ENCODE results near the gene MARCHF6. TPM values are rescaled to one million over a fixed set of nuclear protein-coding genes. Genes with fewer than 3 reads are reported as not detected.

Gene MARCHF6
- total RNA-seq, 1 donor from 2014 or later = 190 TPM

- Mint-ChIP-seq H3K27ac (ENCODE audit: unreplicated experiment) (peak overlapping the region; percentile 99), H3K4me3 (ENCODE audit: unreplicated experiment) (peak overlapping the region; percentile 100), H3K27me3 (ENCODE audit: unreplicated experiment) (no peaks in the 10 kb centered on the region), H3K36me3 (ENCODE audit: unreplicated experiment) (no peaks in the 10 kb centered on the region), H3K4me1 (ENCODE audit: unreplicated experiment) (peaks cover 43% of the 10 kb centered on the region), H3K9me3 (ENCODE audit: unreplicated experiment) (no peaks in the 10 kb centered on the region)
- TF ChIP-seq CTCF (IDR thresholded peaks at IDR 0.05) = peak; percentile 6
- DNase-seq (ENCODE audit: extremely low spot score, unreplicated experiment) = no peak
Measured at GRCh38 chr5:10354048-10354872, 765 bp downstream of the MARCHF6 start.

GRCh38 chr5:10355071-10355889 lies 1.8 kb downstream of the MARCHF6 start:
- DNase-seq (ENCODE audit: extremely low spot score, unreplicated experiment) = no peak
- Mint-ChIP-seq H3K9me3 (ENCODE audit: unreplicated experiment) (no peaks in the 10 kb centered on the region), H3K27me3 (ENCODE audit: unreplicated experiment) (no peaks in the 10 kb centered on the region), H3K4me1 (ENCODE audit: unreplicated experiment) (peaks cover 43% of the 10 kb centered on the region), H3K27ac (ENCODE audit: unreplicated experiment) (peak overlapping the region; percentile 99), H3K36me3 (ENCODE audit: unreplicated experiment) (peaks cover 2% of the 10 kb centered on the region), H3K4me3 (ENCODE audit: unreplicated experiment) (peak overlapping the region; percentile 100)
- no peak for TF ChIP-seq CTCF (IDR thresholded peaks at IDR 0.05)

GRCh38 chr5:10358999-10359398 lies 5.5 kb downstream of the MARCHF6 start:
- H3K4me3 Mint-ChIP-seq (ENCODE audit: unreplicated experiment) = no peak overlapping the region
- H3K9me3 Mint-ChIP-seq (ENCODE audit: unreplicated experiment) = no peaks in the 10 kb centered on the region
- peaks cover 48% of the 10 kb centered on the region for H3K4me1 Mint-ChIP-seq (ENCODE audit: unreplicated experiment)
- DNase-seq (ENCODE audit: extremely low spot score, unreplicated experiment) = no peak
- no peak for TF ChIP-seq CTCF (IDR thresholded peaks at IDR 0.05)
- H3K27me3 Mint-ChIP-seq (ENCODE audit: unreplicated experiment) = no peaks in the 10 kb centered on the region
- no peak overlapping the region for H3K27ac Mint-ChIP-seq (ENCODE audit: unreplicated experiment)
- H3K36me3 Mint-ChIP-seq (ENCODE audit: unreplicated experiment) = peaks cover 5% of the 10 kb centered on the region

GRCh38 chr5:10360686-10361085 lies 7.2 kb downstream of the MARCHF6 start:
- TF ChIP-seq CTCF (IDR thresholded peaks at IDR 0.05) = no peak
- H3K4me1 Mint-ChIP-seq (ENCODE audit: unreplicated experiment) = peaks cover 43% of the 10 kb centered on the region
- H3K27me3 Mint-ChIP-seq (ENCODE audit: unreplicated experiment) = no peaks in the 10 kb centered on the region
- peak overlapping the region; percentile 6 for H3K27ac Mint-ChIP-seq (ENCODE audit: unreplicated experiment)
- DNase-seq (ENCODE audit: extremely low spot score, unreplicated experiment) = no peak
- H3K4me3 Mint-ChIP-seq (ENCODE audit: unreplicated experiment) = no peak overlapping the region
- H3K9me3 Mint-ChIP-seq (ENCODE audit: unreplicated experiment) = no peaks in the 10 kb centered on the region
- H3K36me3 Mint-ChIP-seq (ENCODE audit: unreplicated experiment) = peaks cover 5% of the 10 kb centered on the region

Data from osteocyte (in vitro differentiated cells).